Measurements from ENCODE around the gene TMEM229A. TPM values are rescaled to one million over a fixed set of nuclear protein-coding genes. Genes with fewer than 3 reads are reported as not detected.
"Not testable (repeated sequence)": the region's sequence is repeated elsewhere in the genome, so short reads cannot be mapped to it uniquely, and the experiment has no call there.

The TMEM229A gene
- polyA plus RNA-seq, 1 donor (not counting 4 experiments of a cell fraction or from before 2014, with no cell fraction given) = not detected

DNA sequence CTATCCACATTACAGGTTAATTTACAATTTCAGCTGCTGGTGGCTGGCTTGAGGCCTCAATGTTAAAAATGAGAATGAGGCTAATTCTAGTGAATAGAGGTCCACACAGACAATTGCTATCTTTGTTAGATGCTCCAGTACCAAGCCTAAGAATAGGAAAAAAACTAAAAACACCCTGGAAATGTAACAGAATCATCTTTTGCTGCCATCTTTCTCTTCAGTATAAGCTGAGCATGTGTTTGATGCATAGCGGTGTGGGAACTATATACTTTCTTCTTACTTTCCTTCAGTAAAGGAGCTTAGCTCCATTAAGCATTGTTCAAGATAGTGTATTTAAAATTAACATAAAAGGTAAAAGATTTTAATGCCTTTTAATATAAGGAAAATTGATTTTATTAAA, 5.6 kb downstream of the TMEM229A start:
- Histone ChIP-seq H3K4me1 (ENCODE audit: control insufficient read depth, extremely low read depth, insufficient read depth, low read length) (no peaks in the 10 kb centered on the region), H3K9me1 (ENCODE audit: control insufficient read depth, extremely low read depth, insufficient read depth, low read length) (no peaks in the 10 kb centered on the region), H4K20me1 (ENCODE audit: control insufficient read depth, extremely low read depth, insufficient read depth, low read length) (no peaks in the 10 kb centered on the region), H3K4me2 (ENCODE audit: control insufficient read depth, extremely low read depth, insufficient read depth, low read depth, low read length) (no peak overlapping the region), H3K9me3 (ENCODE audit: control insufficient read depth, low read depth, low read length) (no peaks in the 10 kb centered on the region), H2AFZ (ENCODE audit: control insufficient read depth, low read length) (no peak overlapping the region), H3K79me2 (ENCODE audit: control insufficient read depth, insufficient read depth, low read length) (no peaks in the 10 kb centered on the region), H3K9ac (ENCODE audit: control insufficient read depth, extremely low read depth, insufficient read depth, low read length) (no peak overlapping the region), H3K36me3 (ENCODE audit: control insufficient read depth in 2 of 2, extremely low read depth in 1 of 2, insufficient read depth in 2 of 2, low read length in 2 of 2) (no peaks in the 10 kb centered on the region), H3K27me3 (ENCODE audit: control insufficient read depth, extremely low read depth, insufficient read depth, low read length) (peaks cover 15% of the 10 kb centered on the region), H3K27ac (ENCODE audit: control insufficient read depth, insufficient read depth, low read length) (no peak overlapping the region), H3K4me3 (ENCODE audit: control insufficient read depth in 2 of 3, extremely low read depth in 1 of 3, insufficient read depth in 2 of 3, low read depth in 1 of 3, low read length in 3 of 3) (no peak overlapping the region)
- DNase-seq (ENCODE audit: low read depth, low spot score) (no peak), FAIRE-seq (no peak)
- TF ChIP-seq, protein P1, sequence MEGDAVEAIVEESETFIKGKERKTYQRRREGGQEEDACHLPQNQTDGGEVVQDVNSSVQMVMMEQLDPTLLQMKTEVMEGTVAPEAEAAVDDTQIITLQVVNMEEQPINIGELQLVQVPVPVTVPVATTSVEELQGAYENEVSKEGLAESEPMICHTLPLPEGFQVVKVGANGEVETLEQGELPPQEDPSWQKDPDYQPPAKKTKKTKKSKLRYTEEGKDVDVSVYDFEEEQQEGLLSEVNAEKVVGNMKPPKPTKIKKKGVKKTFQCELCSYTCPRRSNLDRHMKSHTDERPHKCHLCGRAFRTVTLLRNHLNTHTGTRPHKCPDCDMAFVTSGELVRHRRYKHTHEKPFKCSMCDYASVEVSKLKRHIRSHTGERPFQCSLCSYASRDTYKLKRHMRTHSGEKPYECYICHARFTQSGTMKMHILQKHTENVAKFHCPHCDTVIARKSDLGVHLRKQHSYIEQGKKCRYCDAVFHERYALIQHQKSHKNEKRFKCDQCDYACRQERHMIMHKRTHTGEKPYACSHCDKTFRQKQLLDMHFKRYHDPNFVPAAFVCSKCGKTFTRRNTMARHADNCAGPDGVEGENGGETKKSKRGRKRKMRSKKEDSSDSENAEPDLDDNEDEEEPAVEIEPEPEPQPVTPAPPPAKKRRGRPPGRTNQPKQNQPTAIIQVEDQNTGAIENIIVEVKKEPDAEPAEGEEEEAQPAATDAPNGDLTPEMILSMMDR (optimal IDR thresholded peaks at IDR 0.05 in 1 of 3, IDR thresholded peaks at IDR 0.05 in 1 of 3, conservative IDR thresholded peaks at IDR 0.05 in 1 of 3; ENCODE audit: extremely low read depth in 1 of 3, insufficient read depth in 2 of 3, low read length in 3 of 3) = no peak
- TF ChIP-seq EZH2 (IDR thresholded peaks at IDR 0.05; ENCODE audit: low read length) = no peak
- dilution Hi-C loops (cut with MboI; ENCODE audit: extremely low pct_ligation_motif_present, low sequenced_read_pairs) = no loop called here

DNA sequence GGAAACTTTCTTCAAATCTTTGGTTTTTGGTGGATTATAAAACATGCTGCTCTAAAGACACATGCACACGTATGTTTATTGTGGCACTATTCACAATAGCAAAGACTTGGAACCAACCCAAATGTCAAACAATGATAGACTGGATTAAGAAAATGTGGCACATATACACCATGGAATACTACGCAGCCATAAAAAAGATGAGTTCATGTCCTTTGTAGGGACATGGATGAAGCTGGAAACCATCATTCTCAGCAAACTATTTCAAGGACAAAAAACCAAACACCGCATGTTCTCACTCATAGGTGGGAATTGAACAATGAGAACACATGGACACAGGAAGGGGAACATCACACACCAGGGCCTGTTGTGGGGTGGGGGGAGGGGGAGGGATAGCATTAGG, 8.5 kb downstream of the TMEM229A start:
- H3K9me1 ChIP-seq (ENCODE audit: control insufficient read depth, extremely low read depth, insufficient read depth, low read length); H3K4me3 ChIP-seq (ENCODE audit: control insufficient read depth in 2 of 3, extremely low read depth in 1 of 3, insufficient read depth in 2 of 3, low read depth in 1 of 3, low read length in 3 of 3); H2AFZ ChIP-seq (ENCODE audit: control insufficient read depth, low read length); H3K79me2 ChIP-seq (ENCODE audit: control insufficient read depth, insufficient read depth, low read length); H3K27ac ChIP-seq (ENCODE audit: control insufficient read depth, insufficient read depth, low read length); DNase-seq (ENCODE audit: low read depth, low spot score); H3K36me3 ChIP-seq (ENCODE audit: control insufficient read depth in 2 of 2, extremely low read depth in 1 of 2, insufficient read depth in 2 of 2, low read length in 2 of 2); dilution Hi-C loops (cut with MboI; ENCODE audit: extremely low pct_ligation_motif_present, low sequenced_read_pairs); FAIRE-seq; H3K4me1 ChIP-seq (ENCODE audit: control insufficient read depth, extremely low read depth, insufficient read depth, low read length); H4K20me1 ChIP-seq (ENCODE audit: control insufficient read depth, extremely low read depth, insufficient read depth, low read length); H3K27me3 ChIP-seq (ENCODE audit: control insufficient read depth, extremely low read depth, insufficient read depth, low read length); H3K9me3 ChIP-seq (ENCODE audit: control insufficient read depth, low read depth, low read length); H3K9ac ChIP-seq (ENCODE audit: control insufficient read depth, extremely low read depth, insufficient read depth, low read length); H3K4me2 ChIP-seq (ENCODE audit: control insufficient read depth, extremely low read depth, insufficient read depth, low read depth, low read length): not testable (repeated sequence)

DNA sequence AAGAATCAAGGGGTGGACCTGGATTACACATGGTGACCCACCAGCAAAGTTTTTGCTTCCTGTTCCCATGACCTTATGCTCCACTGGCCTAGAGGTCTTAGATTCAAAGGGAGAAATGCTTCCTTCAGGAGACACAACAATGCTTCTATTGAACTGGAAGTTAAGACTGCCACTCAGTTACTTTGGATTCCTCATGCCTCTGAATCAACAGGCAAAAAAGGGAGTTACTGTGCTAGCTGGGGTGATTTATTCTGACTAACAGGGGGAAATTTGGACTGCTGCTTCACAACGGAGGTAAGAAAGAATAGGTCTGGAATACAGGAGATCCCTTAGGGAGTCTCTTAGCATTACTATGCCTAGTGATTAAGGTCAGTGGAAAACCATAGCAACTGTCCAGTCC, 10.3 kb downstream of the TMEM229A start:
- H3K4me2 ChIP-seq (ENCODE audit: control insufficient read depth, extremely low read depth, insufficient read depth, low read depth, low read length) = no peak overlapping the region
- no peaks in the 10 kb centered on the region for H3K9me3 ChIP-seq (ENCODE audit: control insufficient read depth, low read depth, low read length)
- DNase-seq (ENCODE audit: low read depth, low spot score) = no peak
- H3K4me3 ChIP-seq (ENCODE audit: control insufficient read depth in 2 of 3, extremely low read depth in 1 of 3, insufficient read depth in 2 of 3, low read depth in 1 of 3, low read length in 3 of 3) = no peak overlapping the region
- TF ChIP-seq, protein P1 (optimal IDR thresholded peaks at IDR 0.05 in 1 of 3, IDR thresholded peaks at IDR 0.05 in 1 of 3, conservative IDR thresholded peaks at IDR 0.05 in 1 of 3; ENCODE audit: extremely low read depth in 1 of 3, insufficient read depth in 2 of 3, low read length in 3 of 3) = no peak
- TF ChIP-seq EZH2 (IDR thresholded peaks at IDR 0.05; ENCODE audit: low read length) = no peak
- H4K20me1 ChIP-seq (ENCODE audit: control insufficient read depth, extremely low read depth, insufficient read depth, low read length) = no peaks in the 10 kb centered on the region
- no peaks in the 10 kb centered on the region for H3K9me1 ChIP-seq (ENCODE audit: control insufficient read depth, extremely low read depth, insufficient read depth, low read length)
- no peak overlapping the region for H3K9ac ChIP-seq (ENCODE audit: control insufficient read depth, extremely low read depth, insufficient read depth, low read length)
- no peak for FAIRE-seq
- H3K27me3 ChIP-seq (ENCODE audit: control insufficient read depth, extremely low read depth, insufficient read depth, low read length) = no peaks in the 10 kb centered on the region
- no peak overlapping the region for H2AFZ ChIP-seq (ENCODE audit: control insufficient read depth, low read length)
- no peaks in the 10 kb centered on the region for H3K79me2 ChIP-seq (ENCODE audit: control insufficient read depth, insufficient read depth, low read length)
- dilution Hi-C loops (cut with MboI; ENCODE audit: extremely low pct_ligation_motif_present, low sequenced_read_pairs) = no loop called here
- no peaks in the 10 kb centered on the region for H3K36me3 ChIP-seq (ENCODE audit: control insufficient read depth in 2 of 2, extremely low read depth in 1 of 2, insufficient read depth in 2 of 2, low read length in 2 of 2)
- H3K4me1 ChIP-seq (ENCODE audit: control insufficient read depth, extremely low read depth, insufficient read depth, low read length) = no peaks in the 10 kb centered on the region
- H3K27ac ChIP-seq (ENCODE audit: control insufficient read depth, insufficient read depth, low read length) = no peak overlapping the region
